Esophagus muscularis mucosa (tissue), 3 donors: ENCODE data around the gene SERPINE2.

Experiments used
- POLR2A ChIP-seq: fragments of 450-650 bp; IDR thresholded peaks from one replicate; pipeline ENCODE4 v1.6.1; 2017; ENCODE audit warnings: antibody characterized with exemption, moderate library complexity, mild to moderate bottlenecking, low read depth
- POLR2AphosphoS5 ChIP-seq, 2 donors: sonication (generic); formaldehyde crosslinking; IDR thresholded peaks; one replicate each; pipeline ENCODE4 v1.6.1; 2017; ENCODE audit warnings: antibody characterized with exemption in 2 of 2
- TF ChIP-seq, protein P1 (sequence below), 3 experiments: fragments of 200-600 bp in 2 of 3; fragments of 450-650 bp in 1 of 3; sonication (generic) in 2 of 3; IDR thresholded peaks; one replicate each; pipeline ENCODE4 v1.5.1; 2017 to 2019; ENCODE audit warnings: antibody characterized with exemption in 3 of 3, mild to moderate bottlenecking in 2 of 3, moderate library complexity in 1 of 3

DNA sequence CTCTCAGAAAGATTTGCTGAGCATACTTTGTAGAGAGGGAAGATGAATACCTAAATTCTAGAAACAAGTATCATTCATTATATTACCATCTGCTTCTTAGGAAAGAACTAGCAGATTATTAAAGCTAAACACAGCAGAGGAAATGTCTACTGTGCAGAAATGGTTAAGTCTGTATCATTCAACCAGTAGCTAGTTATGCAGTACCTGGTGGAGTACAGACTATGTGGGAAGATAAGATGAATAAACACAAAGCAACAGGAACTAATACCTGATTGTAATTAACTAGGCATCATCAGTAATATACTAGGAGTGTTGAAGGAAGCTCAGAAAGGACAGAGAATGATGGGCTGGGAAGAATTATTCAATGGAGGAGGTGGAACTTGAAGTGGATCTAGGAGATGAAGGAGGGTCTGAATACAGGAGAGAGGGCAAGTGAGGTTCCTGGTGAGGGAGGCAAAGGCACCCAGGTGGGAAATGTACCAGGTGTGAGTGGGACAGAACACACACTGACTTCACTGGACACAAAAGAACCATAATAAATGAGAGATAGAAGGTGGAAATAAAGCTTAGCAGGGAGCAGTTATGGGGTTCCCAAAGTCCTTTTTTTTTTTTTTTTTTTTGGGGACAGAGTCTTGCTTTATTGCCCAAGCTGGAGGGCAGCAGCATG lies 103.5 kb downstream of the SERPINE2 start:
- TF ChIP-seq POLR2AphosphoS5 (IDR thresholded peaks at IDR 0.05) (no peak), POLR2A (no peak)
- TF ChIP-seq, protein P1, sequence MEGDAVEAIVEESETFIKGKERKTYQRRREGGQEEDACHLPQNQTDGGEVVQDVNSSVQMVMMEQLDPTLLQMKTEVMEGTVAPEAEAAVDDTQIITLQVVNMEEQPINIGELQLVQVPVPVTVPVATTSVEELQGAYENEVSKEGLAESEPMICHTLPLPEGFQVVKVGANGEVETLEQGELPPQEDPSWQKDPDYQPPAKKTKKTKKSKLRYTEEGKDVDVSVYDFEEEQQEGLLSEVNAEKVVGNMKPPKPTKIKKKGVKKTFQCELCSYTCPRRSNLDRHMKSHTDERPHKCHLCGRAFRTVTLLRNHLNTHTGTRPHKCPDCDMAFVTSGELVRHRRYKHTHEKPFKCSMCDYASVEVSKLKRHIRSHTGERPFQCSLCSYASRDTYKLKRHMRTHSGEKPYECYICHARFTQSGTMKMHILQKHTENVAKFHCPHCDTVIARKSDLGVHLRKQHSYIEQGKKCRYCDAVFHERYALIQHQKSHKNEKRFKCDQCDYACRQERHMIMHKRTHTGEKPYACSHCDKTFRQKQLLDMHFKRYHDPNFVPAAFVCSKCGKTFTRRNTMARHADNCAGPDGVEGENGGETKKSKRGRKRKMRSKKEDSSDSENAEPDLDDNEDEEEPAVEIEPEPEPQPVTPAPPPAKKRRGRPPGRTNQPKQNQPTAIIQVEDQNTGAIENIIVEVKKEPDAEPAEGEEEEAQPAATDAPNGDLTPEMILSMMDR (IDR thresholded peaks at IDR 0.05) = no peak
